ENCODE results near the gene PLOD1.
"Not testable (repeated sequence)": the region's sequence is repeated elsewhere in the genome, so short reads cannot be mapped to it uniquely, and the experiment has no call there.

PLOD1 gene

DNA sequence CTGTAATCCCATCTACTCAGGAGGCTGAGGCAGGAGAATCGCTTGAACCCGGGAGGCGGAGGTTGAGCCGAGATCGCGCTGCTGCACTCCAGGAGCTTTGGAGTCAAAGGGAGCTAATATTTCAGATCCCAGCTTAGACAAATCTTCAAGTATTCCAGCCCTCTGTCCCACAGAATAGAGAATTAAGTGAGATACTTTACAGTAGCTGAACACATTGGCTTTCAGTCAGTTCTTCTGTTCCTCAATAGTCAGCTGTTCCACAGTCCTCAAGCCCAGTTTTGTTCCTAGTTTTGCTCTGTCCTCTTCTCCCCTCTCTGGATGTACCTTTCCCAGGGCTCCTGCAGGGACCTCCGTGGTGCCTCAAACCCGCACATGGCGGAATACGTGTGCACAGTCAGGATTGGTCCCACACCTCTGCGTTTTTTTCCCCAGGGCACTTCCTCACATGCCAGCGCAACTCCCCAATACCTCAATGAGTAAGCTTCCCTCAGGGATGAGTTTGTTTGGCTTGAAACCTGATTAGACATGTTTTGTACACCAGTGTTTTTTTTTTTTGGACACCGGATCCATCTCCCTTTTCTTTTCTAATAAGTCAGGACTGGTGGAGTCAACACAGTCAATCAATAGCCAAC lies 47.0 kb downstream of the PLOD1 start:
- no peak for DNase-seq

DNA sequence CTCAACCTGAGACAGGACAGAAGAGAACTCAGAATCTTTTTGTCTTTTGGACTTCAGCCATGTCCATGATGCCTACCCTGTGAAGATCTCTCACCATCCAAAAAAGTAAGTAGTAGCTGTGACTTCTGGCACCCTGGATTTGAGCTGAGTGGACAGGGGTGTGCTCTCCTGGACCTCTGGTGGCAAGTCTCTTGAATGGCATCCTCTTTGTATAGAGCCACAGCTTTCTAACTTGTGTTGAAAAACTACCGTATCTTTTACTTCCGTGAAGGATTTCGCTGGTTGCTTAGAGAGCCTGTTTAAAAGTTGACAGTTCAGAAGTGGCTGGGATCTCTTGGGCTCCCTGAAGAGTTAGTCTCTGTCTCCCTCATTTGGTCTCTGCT lies 47.5 kb downstream of the PLOD1 start:
- DNase-seq: peak in 1 of 2 donors; percentile 19

DNA sequence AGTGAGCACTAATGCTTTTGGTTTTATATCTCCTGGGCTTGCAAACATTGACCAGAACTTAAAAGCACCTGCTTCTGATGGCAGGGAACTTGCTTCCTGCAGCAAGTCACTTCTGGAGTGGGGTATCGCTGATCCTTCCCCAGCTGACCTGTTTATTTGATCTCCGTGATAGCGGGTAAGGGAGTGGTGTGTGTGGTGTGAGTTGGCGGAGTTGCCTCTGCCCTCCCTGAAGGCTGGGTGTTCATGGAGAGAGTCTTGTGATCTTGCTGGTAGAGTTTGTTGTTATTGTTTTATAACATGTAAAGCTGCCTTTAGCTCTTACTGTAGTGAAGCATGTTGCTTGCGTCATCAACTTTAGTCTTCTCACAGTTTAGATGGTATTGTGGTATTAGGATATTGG lies 49.6 kb downstream of the PLOD1 start:
- DNase-seq: no peak

- no peak for DNase-seq
Observed at GRCh38 chr1:11984576-11984975, 50.1 kb downstream of the PLOD1 start.

DNA sequence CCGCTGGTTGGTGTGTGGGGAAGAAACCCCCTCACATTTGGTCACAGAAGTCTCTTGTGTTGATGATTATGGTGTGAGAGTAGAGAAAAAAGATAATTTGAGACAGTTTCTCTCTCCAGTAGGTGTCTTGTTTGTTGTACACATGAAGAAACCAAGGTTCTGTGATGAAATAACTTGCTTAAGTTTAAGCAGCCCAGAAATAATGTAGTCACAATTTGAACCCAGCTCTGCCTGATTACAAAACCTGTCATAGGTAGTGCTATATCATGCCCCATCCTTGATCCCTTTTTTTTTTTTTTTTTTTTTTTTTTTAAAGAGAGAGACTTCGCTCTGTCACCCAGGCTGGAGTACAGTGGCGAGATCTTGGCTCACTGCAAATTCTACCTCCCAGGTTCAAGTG lies 50.7 kb downstream of the PLOD1 start:
- DNase-seq: no peak

GRCh38 chr1:11985851-11986250 lies 51.3 kb downstream of the PLOD1 start:
- DNase-seq: no peak

DNA sequence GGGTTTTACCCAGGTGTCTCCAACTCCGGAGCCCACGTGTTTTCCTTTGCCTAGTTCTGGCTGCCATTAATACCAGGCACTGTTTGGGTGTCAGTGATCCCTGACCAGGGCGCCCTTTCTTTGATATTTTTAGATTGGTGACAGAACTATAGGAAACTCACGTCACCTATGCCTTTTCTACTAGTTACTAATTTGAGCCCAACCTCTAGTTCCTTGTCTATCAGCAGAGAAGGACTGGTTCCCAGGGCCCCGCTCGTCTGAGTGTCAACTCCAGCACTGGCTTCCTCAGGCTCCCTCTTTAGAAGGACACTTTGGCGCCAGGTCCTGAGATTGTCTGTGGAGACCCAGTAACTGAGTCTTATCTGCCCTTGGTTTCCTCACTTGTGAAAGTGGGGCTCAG lies 55.2 kb downstream of the PLOD1 start:
- no peak for DNase-seq

DNA sequence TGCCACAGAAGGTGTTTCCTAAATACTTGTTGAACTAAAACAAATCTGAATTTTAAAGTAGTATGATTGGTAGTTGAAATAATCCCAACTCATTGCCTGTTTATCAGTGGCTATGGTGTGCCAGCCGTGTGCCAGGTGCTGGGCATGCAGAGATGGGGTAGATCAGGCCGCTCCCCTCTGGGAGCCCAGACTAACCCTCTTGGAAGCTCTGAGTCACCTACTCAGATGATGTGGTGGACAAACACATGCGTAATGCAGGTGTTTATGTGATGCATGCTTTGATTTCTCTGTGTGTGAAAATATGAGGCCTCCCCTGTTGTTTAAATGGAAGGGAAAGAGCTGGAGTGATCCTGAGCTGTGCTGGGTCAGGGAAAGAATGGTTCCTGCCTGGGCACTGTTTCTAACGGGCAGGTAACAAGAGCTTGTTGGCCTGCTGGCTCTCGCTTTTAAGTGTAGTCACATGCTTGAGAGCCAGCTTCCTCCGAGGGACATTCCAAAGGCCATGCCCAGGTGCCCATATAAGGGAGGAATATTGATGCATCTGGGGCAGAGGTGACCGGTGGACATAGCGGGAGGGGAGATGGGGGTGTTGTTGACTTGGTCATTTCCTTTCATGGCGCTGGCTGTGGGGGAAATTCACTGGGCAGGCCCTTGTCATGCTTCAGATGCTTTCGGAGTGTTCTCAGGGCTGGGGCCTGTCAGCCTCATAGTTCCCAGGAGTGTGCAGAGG lies 56.0 kb downstream of the PLOD1 start:
- DNase-seq: no peak

DNA sequence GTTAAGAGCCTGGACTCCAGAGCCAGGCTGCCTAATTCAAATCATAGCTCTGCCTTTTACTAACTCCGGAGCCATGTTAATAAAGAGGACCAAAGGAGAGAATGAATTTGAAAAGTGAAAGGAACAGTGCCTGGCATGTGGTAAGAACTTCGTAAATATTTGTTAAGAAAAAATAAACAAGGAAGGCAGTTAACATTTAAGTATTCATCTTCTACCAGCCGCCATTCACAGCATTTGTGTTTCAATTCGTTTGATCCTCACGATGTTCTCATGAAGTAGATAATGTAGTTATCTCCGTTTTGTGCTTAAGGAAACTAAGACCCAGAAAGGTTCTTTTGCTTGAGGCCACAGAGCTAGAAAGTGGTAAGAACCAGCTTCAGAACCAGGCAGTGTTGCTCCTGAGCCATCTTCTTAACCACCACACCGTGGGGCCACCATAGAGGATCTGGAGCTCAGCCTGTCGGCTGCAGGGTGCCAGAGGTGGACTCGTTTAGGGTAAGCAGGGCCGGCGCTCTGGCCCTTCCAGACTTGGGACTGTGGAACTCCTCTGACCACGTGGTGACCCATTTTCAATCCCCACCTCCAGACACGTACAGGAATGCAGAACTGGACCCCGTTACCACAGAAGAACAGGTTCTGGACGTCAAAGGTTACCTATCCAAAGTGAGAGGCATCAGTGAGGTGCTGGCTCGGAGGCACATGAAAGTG lies 57.6 kb downstream of the PLOD1 start:
- DNase-seq: no peak

DNA sequence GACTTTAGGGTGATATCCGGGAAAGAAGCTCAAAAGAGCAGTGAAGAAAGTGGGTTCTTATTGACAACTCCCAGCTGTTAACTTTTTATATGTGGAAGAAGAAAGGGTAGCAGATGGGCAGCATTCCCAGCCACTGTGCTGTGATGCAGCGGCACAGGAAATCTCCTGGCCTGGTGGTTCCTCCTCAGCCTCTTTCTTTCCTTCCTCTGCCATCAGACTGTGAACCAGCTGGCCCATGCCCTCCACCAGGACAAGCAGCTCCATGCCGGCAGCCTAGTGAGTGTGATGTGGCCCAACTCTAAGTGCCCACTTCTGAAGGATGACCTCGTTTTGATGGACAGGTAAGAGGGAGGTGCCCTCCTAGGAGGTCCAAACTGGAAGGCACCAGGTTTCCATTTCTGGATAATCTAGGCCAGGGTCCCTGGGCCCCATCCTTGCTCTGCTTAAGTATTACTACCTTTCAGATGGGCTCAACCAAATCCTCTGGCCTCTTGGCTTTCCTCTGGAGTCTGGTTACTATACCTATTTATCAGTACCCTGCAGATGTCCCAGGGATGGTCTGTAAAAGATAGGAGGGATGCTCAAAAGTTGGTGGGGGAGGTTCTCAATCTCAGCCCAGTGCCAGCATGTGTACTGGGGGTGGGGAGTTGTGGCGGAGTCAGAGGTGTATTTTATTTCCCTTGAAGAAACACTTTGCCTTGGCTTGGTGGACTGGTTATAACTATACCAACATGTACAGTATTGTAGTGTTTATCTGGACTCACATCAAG lies 62.7 kb downstream of the PLOD1 start:
- DNase-seq: no peak

DNA sequence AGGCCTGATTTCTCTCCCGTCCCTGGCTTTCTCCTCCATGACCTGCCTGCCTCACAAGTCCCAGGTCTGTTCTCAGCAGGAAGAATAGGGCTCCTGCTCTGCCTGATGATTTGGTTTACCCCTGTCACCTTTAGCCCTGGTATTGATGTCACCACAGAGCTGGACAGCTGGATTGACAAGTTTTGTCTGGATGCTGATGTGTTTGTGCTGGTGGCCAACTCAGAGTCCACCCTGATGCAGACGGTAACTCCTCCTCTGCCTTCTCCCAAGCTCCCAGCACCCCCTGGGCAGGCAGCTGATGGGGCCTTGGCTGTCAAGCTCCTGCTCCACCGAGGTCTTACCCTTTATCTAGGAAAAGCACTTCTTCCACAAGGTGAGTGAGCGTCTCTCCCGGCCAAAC lies 64.1 kb downstream of the PLOD1 start:
- no peak for DNase-seq

DNA sequence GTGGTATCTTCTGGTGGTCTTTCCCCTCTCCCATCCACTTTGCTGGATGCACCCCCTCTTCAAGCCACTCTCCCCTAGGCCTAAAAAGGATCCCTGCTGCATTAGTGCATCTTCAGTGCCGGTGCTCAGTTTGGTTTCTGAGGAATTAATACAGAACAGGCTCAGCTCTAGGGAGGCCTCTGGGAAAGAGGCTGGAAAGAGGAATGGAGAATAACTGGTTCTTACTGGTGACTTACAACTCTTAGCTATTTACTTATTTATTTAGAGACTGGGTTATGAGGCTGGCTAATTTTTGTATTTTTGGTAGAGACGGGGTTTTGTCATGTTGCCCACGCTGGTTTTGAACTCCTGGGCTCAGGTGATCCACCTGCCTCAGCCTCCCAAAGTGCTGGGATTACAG lies 64.7 kb downstream of the PLOD1 start:
- DNase-seq: no peak

- peak; percentile 27 to 39 for DNase-seq
Observed at GRCh38 chr1:12001249-12001917, 66.9 kb downstream of the PLOD1 start.

DNA sequence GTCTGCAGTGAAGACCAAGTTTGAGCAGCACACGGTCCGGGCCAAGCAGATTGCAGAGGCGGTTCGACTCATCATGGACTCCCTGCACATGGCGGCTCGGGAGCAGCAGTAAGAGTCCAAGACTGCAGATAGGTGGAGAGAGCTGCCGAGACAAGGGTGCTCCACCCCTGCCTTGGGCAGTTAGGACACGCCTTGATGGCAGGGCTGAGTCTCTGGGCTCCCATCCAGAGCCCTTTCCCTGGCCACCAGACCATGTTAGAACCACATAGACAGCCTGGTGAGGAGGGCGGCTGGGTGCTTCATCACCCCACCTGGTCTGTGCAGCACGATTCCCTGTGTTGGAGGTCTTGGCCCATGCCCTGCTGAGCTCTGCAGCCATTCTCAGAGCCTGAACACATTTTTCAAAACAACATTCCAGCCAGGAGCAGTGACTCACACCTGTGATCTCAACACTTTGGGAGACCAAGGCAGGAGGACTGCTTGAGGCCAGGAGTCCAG lies 67.5 kb downstream of the PLOD1 start:
- no peak for DNase-seq

DNA sequence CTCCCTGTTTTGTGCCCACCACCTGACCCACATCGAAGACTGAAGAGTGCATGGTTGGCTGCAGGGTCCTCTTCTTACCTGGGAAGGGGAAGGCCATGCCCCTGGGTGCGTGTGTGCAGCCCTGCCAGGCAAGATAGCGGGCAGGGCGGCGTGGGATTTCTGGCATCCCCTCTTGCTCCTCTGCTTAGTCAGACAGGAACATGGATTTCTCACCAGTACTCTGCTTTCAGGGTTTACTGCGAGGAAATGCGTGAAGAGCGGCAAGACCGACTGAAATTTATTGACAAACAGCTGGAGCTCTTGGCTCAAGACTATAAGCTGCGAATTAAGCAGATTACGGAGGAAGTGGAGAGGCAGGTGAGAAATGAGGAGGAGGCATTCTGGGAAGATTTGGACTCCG lies 69.2 kb downstream of the PLOD1 start:
- no peak for DNase-seq

DNA sequence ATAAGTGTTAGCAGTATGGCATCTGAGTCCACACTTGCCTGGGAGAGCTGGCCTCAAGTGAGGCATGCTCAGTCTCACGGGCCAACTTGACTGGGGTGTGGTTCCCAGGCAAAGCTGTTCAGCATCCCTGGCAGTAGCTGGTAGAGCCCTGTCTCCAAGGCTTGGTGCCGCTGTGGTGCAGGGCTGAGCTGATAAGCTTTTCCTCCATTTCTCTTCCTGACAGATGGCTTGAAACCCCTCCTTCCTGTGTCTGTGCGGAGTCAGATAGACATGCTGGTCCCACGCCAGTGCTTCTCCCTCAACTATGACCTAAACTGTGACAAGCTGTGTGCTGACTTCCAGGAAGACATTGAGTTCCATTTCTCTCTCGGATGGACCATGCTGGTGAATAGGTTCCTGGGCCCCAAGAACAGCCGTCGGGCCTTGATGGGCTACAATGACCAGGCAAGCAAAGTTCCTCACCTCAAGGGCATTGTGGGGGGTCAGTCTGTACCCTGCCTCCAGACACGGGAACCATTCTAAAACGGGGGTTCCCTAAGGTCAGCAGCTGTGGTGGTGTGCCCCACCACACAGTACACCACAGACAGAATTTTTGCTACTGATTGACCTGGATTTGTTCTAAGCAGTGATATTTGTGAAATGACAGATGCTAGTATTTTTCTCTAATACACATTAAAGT lies 71.1 kb downstream of the PLOD1 start:
- DNase-seq: no peak

- DNase-seq: no peak
Observed at GRCh38 chr1:12006167-12006921, 71.8 kb downstream of the PLOD1 start.

DNA sequence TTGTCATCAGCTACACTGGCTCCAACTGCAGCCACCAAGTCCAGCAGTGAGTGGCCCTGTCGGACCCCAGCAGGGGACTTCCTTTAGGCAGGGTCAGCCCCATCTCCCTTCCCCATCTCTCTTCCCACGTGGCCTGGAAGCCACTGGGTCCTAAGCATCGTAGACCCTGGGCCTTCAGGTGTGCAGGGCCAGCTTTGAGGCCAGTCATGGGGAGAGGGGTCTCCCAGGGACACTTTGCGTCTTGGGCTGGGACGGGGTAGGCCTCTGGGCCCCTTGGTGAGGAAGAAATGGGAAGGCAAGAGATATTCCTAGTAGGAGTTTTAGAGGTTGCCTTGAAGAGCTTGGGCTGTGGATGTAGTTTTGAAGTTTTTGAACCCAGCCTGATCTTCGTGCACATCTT lies 72.7 kb downstream of the PLOD1 start:
- no peak for DNase-seq

GRCh38 chr1:12008355-12008754 lies 73.8 kb downstream of the PLOD1 start:
- DNase-seq: not testable (repeated sequence)

GRCh38 chr1:12009318-12009947 lies 74.9 kb downstream of the PLOD1 start:
- DNase-seq: no peak
